Measurements from ENCODE around the gene PHGDH.
A peak's percentile ranks its signal among the peaks of the same experiment; 100 is the strongest.

The PHGDH gene

DNA sequence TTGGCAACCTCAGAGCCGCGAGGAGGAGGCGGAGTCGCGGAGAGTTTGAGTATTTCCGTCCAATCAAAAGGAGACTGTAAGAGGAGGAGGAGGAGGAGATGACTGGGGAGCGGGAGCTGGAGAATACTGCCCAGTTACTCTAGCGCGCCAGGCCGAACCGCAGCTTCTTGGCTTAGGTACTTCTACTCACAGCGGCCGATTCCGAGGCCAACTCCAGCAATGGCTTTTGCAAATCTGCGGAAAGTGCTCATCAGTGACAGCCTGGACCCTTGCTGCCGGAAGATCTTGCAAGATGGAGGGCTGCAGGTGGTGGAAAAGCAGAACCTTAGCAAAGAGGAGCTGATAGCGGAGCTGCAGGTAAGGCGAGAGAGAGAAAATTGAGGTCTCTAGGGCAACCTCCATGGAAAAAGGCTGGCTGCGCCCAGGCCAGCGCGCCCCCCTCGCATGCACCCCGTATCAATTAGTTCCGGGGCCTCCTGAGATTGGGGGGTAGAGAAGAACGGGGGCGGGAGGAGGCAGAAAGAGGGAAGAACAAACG lies at the start of gene PHGDH:
TSS of gene PHGDH (plus strand) at position 131 of the 538 bp plus-strand sequence. CDS start at position 220, 89 bp downstream.
- Histone ChIP-seq H3K4me3 (ENCODE audit: low read length in 2 of 2) (peak within 1 kb of the TSS; percentile 72 to 79), H3K9me3 (ENCODE audit: control insufficient read depth in 2 of 2, low read length in 2 of 2) (no peaks in the 10 kb centered on the region), H3K27ac (ENCODE audit: low read depth in 2 of 2, low read length in 2 of 2) (peak within 1 kb of the TSS in 1 of 2 donors; percentile 41), H3K36me3 (ENCODE audit: control insufficient read depth in 2 of 2, insufficient read depth in 2 of 2, low read length in 2 of 2) (no peaks in the 10 kb centered on the region), H3K4me1 (ENCODE audit: control insufficient read depth in 2 of 2, insufficient read depth in 2 of 2, low read length in 2 of 2) (peaks cover 2 to 9% of the 10 kb centered on the region in 2 donors), H3K9ac (ENCODE audit: low read depth in 1 of 2, low read length in 2 of 2) (peak within 1 kb of the TSS; percentile 11 to 19), H3K27me3 (ENCODE audit: control insufficient read depth in 2 of 2, insufficient read depth in 2 of 2, low read length in 2 of 2) (peaks cover 0 to 4% of the 10 kb centered on the region in 2 donors)

DNA sequence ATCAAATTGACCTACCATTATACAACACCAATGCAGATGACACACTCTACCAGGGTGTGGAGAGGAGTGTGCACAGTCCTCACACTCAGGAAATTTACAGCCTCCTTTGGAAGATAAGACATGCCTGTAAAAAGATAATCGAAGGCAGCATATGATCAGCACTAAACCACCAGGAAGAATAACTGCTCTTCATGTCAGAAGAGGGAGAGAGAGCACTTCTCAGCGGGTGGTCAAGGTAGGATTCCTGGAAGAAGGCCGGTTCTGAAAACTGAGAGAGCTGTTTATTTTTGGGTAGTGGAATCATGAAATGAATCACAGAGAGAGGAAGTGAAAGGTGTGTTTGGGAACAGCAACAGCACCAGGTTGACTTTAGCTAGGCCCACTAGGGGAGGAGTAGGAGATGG lies 49.7 kb upstream of the PHGDH start:
- H3K9me3 ChIP-seq (ENCODE audit: control insufficient read depth in 2 of 2, low read length in 2 of 2), result no peaks in the 10 kb centered on the region
- no peak overlapping the region for H3K9ac ChIP-seq (ENCODE audit: low read depth in 1 of 2, low read length in 2 of 2)
- H3K27me3 ChIP-seq (ENCODE audit: control insufficient read depth in 2 of 2, insufficient read depth in 2 of 2, low read length in 2 of 2), result no peaks in the 10 kb centered on the region
- no peaks in the 10 kb centered on the region for H3K36me3 ChIP-seq (ENCODE audit: control insufficient read depth in 2 of 2, insufficient read depth in 2 of 2, low read length in 2 of 2)
- H3K27ac ChIP-seq (ENCODE audit: low read depth in 2 of 2, low read length in 2 of 2), result peak overlapping the region; percentile 14 to 79
- H3K4me1 ChIP-seq (ENCODE audit: control insufficient read depth in 2 of 2, insufficient read depth in 2 of 2, low read length in 2 of 2), result peaks cover 25 to 27% of the 10 kb centered on the region in 2 donors
- H3K4me3 ChIP-seq (ENCODE audit: low read length in 2 of 2), result no peak overlapping the region

GRCh38 chr1:119664067-119664466 lies 47.7 kb upstream of the PHGDH start:
- Histone ChIP-seq H3K27me3 (ENCODE audit: control insufficient read depth in 2 of 2, insufficient read depth in 2 of 2, low read length in 2 of 2) (no peaks in the 10 kb centered on the region), H3K27ac (ENCODE audit: low read depth in 2 of 2, low read length in 2 of 2) (no peak overlapping the region), H3K9ac (ENCODE audit: low read depth in 1 of 2, low read length in 2 of 2) (no peak overlapping the region), H3K36me3 (ENCODE audit: control insufficient read depth in 2 of 2, insufficient read depth in 2 of 2, low read length in 2 of 2) (no peaks in the 10 kb centered on the region), H3K9me3 (ENCODE audit: control insufficient read depth in 2 of 2, low read length in 2 of 2) (no peaks in the 10 kb centered on the region), H3K4me3 (ENCODE audit: low read length in 2 of 2) (no peak overlapping the region), H3K4me1 (ENCODE audit: control insufficient read depth in 2 of 2, insufficient read depth in 2 of 2, low read length in 2 of 2) (peaks cover 25 to 27% of the 10 kb centered on the region in 2 donors)

- Histone ChIP-seq H3K4me3 (ENCODE audit: low read length in 2 of 2) (no peak overlapping the region), H3K9me3 (ENCODE audit: control insufficient read depth in 2 of 2, low read length in 2 of 2) (no peaks in the 10 kb centered on the region), H3K36me3 (ENCODE audit: control insufficient read depth in 2 of 2, insufficient read depth in 2 of 2, low read length in 2 of 2) (no peaks in the 10 kb centered on the region), H3K27ac (ENCODE audit: low read depth in 2 of 2, low read length in 2 of 2) (no peak overlapping the region), H3K4me1 (ENCODE audit: control insufficient read depth in 2 of 2, insufficient read depth in 2 of 2, low read length in 2 of 2) (peaks cover 7% of the 10 kb centered on the region in 2 donors), H3K27me3 (ENCODE audit: control insufficient read depth in 2 of 2, insufficient read depth in 2 of 2, low read length in 2 of 2) (no peaks in the 10 kb centered on the region), H3K9ac (ENCODE audit: low read depth in 1 of 2, low read length in 2 of 2) (no peak overlapping the region)
Measured at GRCh38 chr1:119667173-119667572, 44.6 kb upstream of the PHGDH start.

DNA sequence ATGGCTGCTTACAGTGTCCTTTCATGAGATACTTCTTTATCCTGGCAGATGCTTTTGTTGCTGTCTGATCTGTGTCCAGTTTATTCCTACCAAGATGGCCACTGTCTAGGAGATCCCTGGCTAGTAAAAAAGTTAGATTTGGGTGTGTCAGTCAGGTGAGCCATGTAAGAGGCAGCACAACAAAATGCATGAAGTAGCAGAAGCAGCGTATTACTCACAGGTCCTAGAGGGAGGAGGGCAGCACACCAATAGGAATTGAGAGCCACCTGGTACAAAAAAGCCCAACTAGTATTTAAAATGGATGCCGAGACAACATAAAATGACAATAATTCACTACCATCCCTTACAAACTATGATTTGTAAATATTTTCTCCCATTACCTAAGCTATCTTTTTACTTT lies 40.8 kb upstream of the PHGDH start:
- Histone ChIP-seq H3K27ac (ENCODE audit: low read depth in 2 of 2, low read length in 2 of 2) (no peak overlapping the region), H3K36me3 (ENCODE audit: control insufficient read depth in 2 of 2, insufficient read depth in 2 of 2, low read length in 2 of 2) (no peaks in the 10 kb centered on the region), H3K4me3 (ENCODE audit: low read length in 2 of 2) (no peak overlapping the region), H3K9me3 (ENCODE audit: control insufficient read depth in 2 of 2, low read length in 2 of 2) (no peaks in the 10 kb centered on the region), H3K4me1 (ENCODE audit: control insufficient read depth in 2 of 2, insufficient read depth in 2 of 2, low read length in 2 of 2) (peaks cover 4 to 5% of the 10 kb centered on the region in 2 donors), H3K27me3 (ENCODE audit: control insufficient read depth in 2 of 2, insufficient read depth in 2 of 2, low read length in 2 of 2) (no peaks in the 10 kb centered on the region), H3K9ac (ENCODE audit: low read depth in 1 of 2, low read length in 2 of 2) (no peak overlapping the region)

GRCh38 chr1:119673171-119673940 lies 38.4 kb upstream of the PHGDH start:
- Histone ChIP-seq H3K4me3 (ENCODE audit: low read length in 2 of 2) (no peak overlapping the region), H3K9ac (ENCODE audit: low read depth in 1 of 2, low read length in 2 of 2) (no peak overlapping the region), H3K27me3 (ENCODE audit: control insufficient read depth in 2 of 2, insufficient read depth in 2 of 2, low read length in 2 of 2) (no peaks in the 10 kb centered on the region), H3K27ac (ENCODE audit: low read depth in 2 of 2, low read length in 2 of 2) (no peak overlapping the region), H3K36me3 (ENCODE audit: control insufficient read depth in 2 of 2, insufficient read depth in 2 of 2, low read length in 2 of 2) (no peaks in the 10 kb centered on the region), H3K4me1 (ENCODE audit: control insufficient read depth in 2 of 2, insufficient read depth in 2 of 2, low read length in 2 of 2) (peaks cover 4 to 5% of the 10 kb centered on the region in 2 donors), H3K9me3 (ENCODE audit: control insufficient read depth in 2 of 2, low read length in 2 of 2) (no peaks in the 10 kb centered on the region)

GRCh38 chr1:119674111-119674526 lies 37.6 kb upstream of the PHGDH start:
- no peak overlapping the region for H3K4me3 ChIP-seq (ENCODE audit: low read length in 2 of 2)
- H3K4me1 ChIP-seq (ENCODE audit: control insufficient read depth in 2 of 2, insufficient read depth in 2 of 2, low read length in 2 of 2), result peaks cover 4 to 5% of the 10 kb centered on the region in 2 donors
- H3K9me3 ChIP-seq (ENCODE audit: control insufficient read depth in 2 of 2, low read length in 2 of 2), result no peaks in the 10 kb centered on the region
- H3K36me3 ChIP-seq (ENCODE audit: control insufficient read depth in 2 of 2, insufficient read depth in 2 of 2, low read length in 2 of 2), result no peaks in the 10 kb centered on the region
- H3K9ac ChIP-seq (ENCODE audit: low read depth in 1 of 2, low read length in 2 of 2), result no peak overlapping the region
- H3K27me3 ChIP-seq (ENCODE audit: control insufficient read depth in 2 of 2, insufficient read depth in 2 of 2, low read length in 2 of 2), result no peaks in the 10 kb centered on the region
- H3K27ac ChIP-seq (ENCODE audit: low read depth in 2 of 2, low read length in 2 of 2), result no peak overlapping the region

GRCh38 chr1:119674835-119675289 lies 36.9 kb upstream of the PHGDH start:
- Histone ChIP-seq H3K4me1 (ENCODE audit: control insufficient read depth in 2 of 2, insufficient read depth in 2 of 2, low read length in 2 of 2) (peaks cover 4 to 5% of the 10 kb centered on the region in 2 donors), H3K4me3 (ENCODE audit: low read length in 2 of 2) (peak overlapping the region in 1 of 2 donors; percentile 64), H3K9ac (ENCODE audit: low read depth in 1 of 2, low read length in 2 of 2) (no peak overlapping the region), H3K36me3 (ENCODE audit: control insufficient read depth in 2 of 2, insufficient read depth in 2 of 2, low read length in 2 of 2) (no peaks in the 10 kb centered on the region), H3K27me3 (ENCODE audit: control insufficient read depth in 2 of 2, insufficient read depth in 2 of 2, low read length in 2 of 2) (no peaks in the 10 kb centered on the region), H3K9me3 (ENCODE audit: control insufficient read depth in 2 of 2, low read length in 2 of 2) (no peaks in the 10 kb centered on the region), H3K27ac (ENCODE audit: low read depth in 2 of 2, low read length in 2 of 2) (no peak overlapping the region)

DNA sequence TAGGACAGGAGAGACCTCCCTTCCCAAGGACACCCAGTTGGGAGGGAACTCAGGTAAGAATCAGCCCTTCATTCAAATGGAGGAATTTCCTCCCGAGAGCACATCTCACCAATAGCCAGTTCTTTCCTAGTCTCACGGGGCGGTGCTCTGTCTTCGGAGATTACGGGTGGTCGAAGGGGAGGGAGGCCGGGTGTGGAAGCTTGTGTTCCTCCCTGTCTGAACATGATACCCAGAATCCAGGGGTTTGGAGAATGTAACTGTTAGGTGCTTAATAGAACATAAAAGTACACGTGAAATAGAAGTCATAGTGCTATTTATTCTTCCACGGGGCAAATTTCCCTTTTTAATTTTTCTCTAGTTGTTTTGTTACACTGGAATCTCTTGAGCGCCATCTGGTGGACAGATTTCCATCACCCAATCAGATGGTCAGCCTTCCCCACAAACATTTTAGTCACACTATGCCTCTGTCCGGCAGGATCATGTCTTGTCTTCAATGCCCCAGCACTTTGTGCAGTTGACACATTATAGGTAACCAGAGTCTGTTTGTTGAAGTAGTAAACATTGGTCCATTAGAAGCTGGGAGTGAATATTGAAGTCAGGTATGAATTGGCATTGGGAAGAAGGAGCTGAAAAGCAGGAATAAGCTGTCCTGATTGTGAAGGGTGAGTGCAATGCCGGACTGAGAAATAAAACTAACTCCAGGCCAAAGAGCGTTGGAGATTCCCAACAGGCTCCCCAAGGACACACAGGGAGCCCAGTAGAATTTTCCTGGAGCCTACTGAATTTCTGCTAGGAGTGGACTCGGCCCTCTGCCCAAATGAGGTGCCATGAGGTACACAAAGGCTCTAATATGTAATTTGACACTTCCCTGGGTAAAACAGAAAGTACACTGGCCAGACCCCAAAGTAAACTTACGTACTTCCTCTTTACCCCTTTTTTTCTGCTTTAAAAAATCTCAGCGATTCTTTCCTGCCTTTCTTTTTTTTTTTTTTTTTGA lies 36.1 kb upstream of the PHGDH start:
- Histone ChIP-seq H3K27me3 (ENCODE audit: control insufficient read depth in 2 of 2, insufficient read depth in 2 of 2, low read length in 2 of 2) (no peaks in the 10 kb centered on the region), H3K4me1 (ENCODE audit: control insufficient read depth in 2 of 2, insufficient read depth in 2 of 2, low read length in 2 of 2) (peaks cover 4 to 5% of the 10 kb centered on the region in 2 donors), H3K27ac (ENCODE audit: low read depth in 2 of 2, low read length in 2 of 2) (no peak overlapping the region), H3K9me3 (ENCODE audit: control insufficient read depth in 2 of 2, low read length in 2 of 2) (no peaks in the 10 kb centered on the region), H3K4me3 (ENCODE audit: low read length in 2 of 2) (peak overlapping the region; percentile 56 to 64), H3K9ac (ENCODE audit: low read depth in 1 of 2, low read length in 2 of 2) (peak overlapping the region; percentile 45 to 48), H3K36me3 (ENCODE audit: control insufficient read depth in 2 of 2, insufficient read depth in 2 of 2, low read length in 2 of 2) (no peaks in the 10 kb centered on the region)
